ENCODE data around the gene RHOD. TPM values are rescaled to one million over a fixed set of nuclear protein-coding genes. Genes with fewer than 3 reads are reported as not detected.

The RHOD gene
- polyA plus RNA-seq, 1 donor (not counting 4 experiments of a cell fraction or from before 2014, with no cell fraction given) = 119 TPM

GRCh38 chr11:67085617-67086016, 29.0 kb downstream of the RHOD start:
- Histone ChIP-seq H3K9me1 (ENCODE audit: control insufficient read depth, extremely low read depth, insufficient read depth, low read length) (no peaks in the 10 kb centered on the region), H4K20me1 (ENCODE audit: control insufficient read depth, extremely low read depth, insufficient read depth, low read length) (no peaks in the 10 kb centered on the region), H3K9ac (ENCODE audit: control insufficient read depth, extremely low read depth, insufficient read depth, low read length) (no peak overlapping the region), H3K4me1 (ENCODE audit: control insufficient read depth, extremely low read depth, insufficient read depth, low read length) (peaks cover 10% of the 10 kb centered on the region), H3K27me3 (ENCODE audit: control insufficient read depth, extremely low read depth, insufficient read depth, low read length) (no peaks in the 10 kb centered on the region), H3K4me2 (ENCODE audit: control insufficient read depth, extremely low read depth, insufficient read depth, low read depth, low read length) (no peak overlapping the region), H3K4me3 (ENCODE audit: control insufficient read depth in 2 of 3, extremely low read depth in 1 of 3, insufficient read depth in 2 of 3, low read depth in 1 of 3, low read length in 3 of 3) (no peak overlapping the region), H2AFZ (ENCODE audit: control insufficient read depth, low read length) (no peak overlapping the region), H3K27ac (ENCODE audit: control insufficient read depth, insufficient read depth, low read length) (no peak overlapping the region), H3K36me3 (ENCODE audit: control insufficient read depth in 2 of 2, extremely low read depth in 1 of 2, insufficient read depth in 2 of 2, low read length in 2 of 2) (no peaks in the 10 kb centered on the region), H3K79me2 (ENCODE audit: control insufficient read depth, insufficient read depth, low read length) (no peaks in the 10 kb centered on the region), H3K9me3 (ENCODE audit: control insufficient read depth, low read depth, low read length) (no peaks in the 10 kb centered on the region)
- DNase-seq (ENCODE audit: low read depth, low spot score) = no peak
- no peak for TF ChIP-seq EZH2 (IDR thresholded peaks at IDR 0.05; ENCODE audit: low read length)
- TF ChIP-seq, protein P1, sequence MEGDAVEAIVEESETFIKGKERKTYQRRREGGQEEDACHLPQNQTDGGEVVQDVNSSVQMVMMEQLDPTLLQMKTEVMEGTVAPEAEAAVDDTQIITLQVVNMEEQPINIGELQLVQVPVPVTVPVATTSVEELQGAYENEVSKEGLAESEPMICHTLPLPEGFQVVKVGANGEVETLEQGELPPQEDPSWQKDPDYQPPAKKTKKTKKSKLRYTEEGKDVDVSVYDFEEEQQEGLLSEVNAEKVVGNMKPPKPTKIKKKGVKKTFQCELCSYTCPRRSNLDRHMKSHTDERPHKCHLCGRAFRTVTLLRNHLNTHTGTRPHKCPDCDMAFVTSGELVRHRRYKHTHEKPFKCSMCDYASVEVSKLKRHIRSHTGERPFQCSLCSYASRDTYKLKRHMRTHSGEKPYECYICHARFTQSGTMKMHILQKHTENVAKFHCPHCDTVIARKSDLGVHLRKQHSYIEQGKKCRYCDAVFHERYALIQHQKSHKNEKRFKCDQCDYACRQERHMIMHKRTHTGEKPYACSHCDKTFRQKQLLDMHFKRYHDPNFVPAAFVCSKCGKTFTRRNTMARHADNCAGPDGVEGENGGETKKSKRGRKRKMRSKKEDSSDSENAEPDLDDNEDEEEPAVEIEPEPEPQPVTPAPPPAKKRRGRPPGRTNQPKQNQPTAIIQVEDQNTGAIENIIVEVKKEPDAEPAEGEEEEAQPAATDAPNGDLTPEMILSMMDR (optimal IDR thresholded peaks at IDR 0.05 in 1 of 3, IDR thresholded peaks at IDR 0.05 in 1 of 3, conservative IDR thresholded peaks at IDR 0.05 in 1 of 3; ENCODE audit: extremely low read depth in 1 of 3, insufficient read depth in 2 of 3, low read length in 3 of 3) = no peak
- dilution Hi-C loops (cut with MboI; ENCODE audit: extremely low pct_ligation_motif_present, low sequenced_read_pairs) = no loop called here
- FAIRE-seq = no peak

DNA sequence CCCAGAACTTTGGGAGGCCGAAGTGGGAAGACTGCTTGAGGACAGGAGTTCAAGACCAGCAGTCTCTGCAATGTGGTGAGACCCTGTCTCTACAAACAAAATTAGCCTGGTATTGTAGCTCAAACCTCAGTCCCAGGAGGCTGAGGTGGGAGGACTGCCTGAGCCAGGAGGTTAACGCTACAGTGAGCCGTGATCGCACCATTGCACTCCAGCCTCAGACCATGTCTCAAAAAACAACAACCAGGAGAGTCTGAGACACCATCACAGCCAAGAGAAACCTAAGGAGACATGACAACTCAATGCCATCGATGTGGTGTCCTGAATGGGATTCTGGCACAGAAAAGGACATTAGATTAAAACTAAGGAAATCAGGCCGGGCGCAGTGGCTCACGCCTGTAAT, 34.1 kb downstream of the RHOD start:
- dilution Hi-C loops (cut with MboI; ENCODE audit: extremely low pct_ligation_motif_present, low sequenced_read_pairs) = no loop called here
- H3K4me3 ChIP-seq (ENCODE audit: control insufficient read depth in 2 of 3, extremely low read depth in 1 of 3, insufficient read depth in 2 of 3, low read depth in 1 of 3, low read length in 3 of 3) = no peak overlapping the region
- H2AFZ ChIP-seq (ENCODE audit: control insufficient read depth, low read length) = no peak overlapping the region
- H3K27me3 ChIP-seq (ENCODE audit: control insufficient read depth, extremely low read depth, insufficient read depth, low read length) = no peaks in the 10 kb centered on the region
- no peak overlapping the region for H3K27ac ChIP-seq (ENCODE audit: control insufficient read depth, insufficient read depth, low read length)
- no peaks in the 10 kb centered on the region for H3K9me1 ChIP-seq (ENCODE audit: control insufficient read depth, extremely low read depth, insufficient read depth, low read length)
- no peaks in the 10 kb centered on the region for H3K36me3 ChIP-seq (ENCODE audit: control insufficient read depth in 2 of 2, extremely low read depth in 1 of 2, insufficient read depth in 2 of 2, low read length in 2 of 2)
- DNase-seq (ENCODE audit: low read depth, low spot score) = no peak
- H3K9ac ChIP-seq (ENCODE audit: control insufficient read depth, extremely low read depth, insufficient read depth, low read length) = no peak overlapping the region
- no peak for FAIRE-seq
- no peaks in the 10 kb centered on the region for H4K20me1 ChIP-seq (ENCODE audit: control insufficient read depth, extremely low read depth, insufficient read depth, low read length)
- no peaks in the 10 kb centered on the region for H3K4me1 ChIP-seq (ENCODE audit: control insufficient read depth, extremely low read depth, insufficient read depth, low read length)
- H3K4me2 ChIP-seq (ENCODE audit: control insufficient read depth, extremely low read depth, insufficient read depth, low read depth, low read length) = no peak overlapping the region
- H3K9me3 ChIP-seq (ENCODE audit: control insufficient read depth, low read depth, low read length) = no peaks in the 10 kb centered on the region
- no peak for TF ChIP-seq EZH2 (IDR thresholded peaks at IDR 0.05; ENCODE audit: low read length)
- TF ChIP-seq, protein P1 (optimal IDR thresholded peaks at IDR 0.05 in 1 of 3, IDR thresholded peaks at IDR 0.05 in 1 of 3, conservative IDR thresholded peaks at IDR 0.05 in 1 of 3; ENCODE audit: extremely low read depth in 1 of 3, insufficient read depth in 2 of 3, low read length in 3 of 3) = no peak
- no peaks in the 10 kb centered on the region for H3K79me2 ChIP-seq (ENCODE audit: control insufficient read depth, insufficient read depth, low read length)

Measured in keratinocyte (primary cell).